Measurements from ENCODE around the gene SELP.
A peak's percentile ranks its signal among the peaks of the same experiment; 100 is the strongest.

The SELP gene

DNA sequence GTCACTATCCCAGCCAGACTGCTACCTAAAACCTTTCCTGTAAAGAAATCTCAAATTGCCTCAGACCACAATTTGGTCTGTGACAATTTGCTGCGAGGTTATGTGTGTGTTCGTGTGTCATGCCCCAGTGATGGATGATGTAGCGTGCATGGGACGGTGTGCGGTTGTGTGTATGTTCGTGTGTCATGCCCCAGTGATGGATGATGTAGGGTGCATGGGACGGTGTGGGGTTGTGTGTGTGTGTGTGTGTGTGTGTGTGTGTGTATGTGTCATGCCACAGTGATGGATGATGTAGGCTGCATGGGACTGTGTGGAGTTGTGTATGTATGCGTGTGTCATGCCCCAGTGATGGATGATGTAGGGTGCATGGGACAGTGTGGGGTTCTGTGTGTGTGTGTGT, 9.4 kb downstream of the SELP start:
- no peak for DNase-seq (ENCODE audit: low spot score)

DNA sequence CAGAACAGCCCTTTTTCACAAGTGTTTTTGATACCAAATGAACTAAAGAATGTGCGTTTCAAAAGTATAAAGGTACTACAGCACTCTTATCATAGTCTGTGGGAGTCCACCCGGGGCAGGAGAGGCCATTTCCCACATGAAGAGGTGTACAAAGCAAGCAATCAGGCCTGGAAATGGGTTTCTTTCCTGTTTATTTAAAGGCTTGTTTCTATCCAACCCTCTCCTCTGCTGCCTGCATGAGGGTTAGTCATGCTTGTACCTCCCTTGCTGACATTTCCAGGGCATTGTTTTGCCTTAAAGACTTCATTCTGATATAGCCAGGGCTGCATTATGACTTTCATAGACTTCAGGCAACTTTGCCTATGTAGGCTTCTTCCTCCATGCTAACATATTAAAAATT, 11.6 kb downstream of the SELP start:
- DNase-seq (ENCODE audit: low spot score): no peak

DNA sequence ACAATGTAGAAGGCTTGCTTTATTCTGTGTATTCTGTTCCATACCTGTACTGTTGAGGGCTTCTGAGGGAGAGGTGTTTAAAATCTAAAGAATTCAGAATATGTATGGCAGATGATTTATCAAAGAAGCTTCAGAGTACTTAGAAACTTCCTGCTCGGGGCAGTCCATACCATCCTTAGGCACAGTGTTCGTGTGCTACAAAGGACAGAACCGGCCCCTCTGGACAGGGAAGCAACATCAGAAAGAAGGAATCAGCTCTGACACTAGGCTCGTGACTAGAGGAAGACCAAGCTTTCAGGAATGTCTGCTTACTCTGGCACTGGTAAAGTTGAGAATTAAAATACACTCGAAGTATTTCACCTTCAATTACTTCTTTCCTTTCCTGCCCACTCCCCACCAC, 14.1 kb downstream of the SELP start:
- no peak for DNase-seq (ENCODE audit: low spot score)

DNA sequence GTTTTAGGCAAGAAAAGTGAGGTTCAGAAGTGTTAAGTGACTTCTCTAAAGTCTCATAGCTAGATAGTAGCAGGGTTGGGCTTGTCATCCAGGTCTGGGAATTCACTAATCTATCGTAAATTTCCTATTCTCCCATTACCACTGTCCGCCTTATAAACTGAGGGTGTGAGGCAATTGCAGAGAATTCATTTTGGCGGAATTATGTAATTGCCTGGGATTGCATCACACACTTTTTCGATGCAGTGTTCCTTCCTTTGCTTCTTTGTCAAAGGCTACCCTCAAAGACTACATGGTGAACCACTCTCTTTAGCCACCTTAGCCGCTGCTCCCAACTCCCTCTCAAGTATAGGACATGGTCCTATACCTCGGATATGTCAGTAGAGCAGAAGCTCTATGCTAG, 19.1 kb downstream of the SELP start:
- no peak for DNase-seq (ENCODE audit: low spot score)

DNA sequence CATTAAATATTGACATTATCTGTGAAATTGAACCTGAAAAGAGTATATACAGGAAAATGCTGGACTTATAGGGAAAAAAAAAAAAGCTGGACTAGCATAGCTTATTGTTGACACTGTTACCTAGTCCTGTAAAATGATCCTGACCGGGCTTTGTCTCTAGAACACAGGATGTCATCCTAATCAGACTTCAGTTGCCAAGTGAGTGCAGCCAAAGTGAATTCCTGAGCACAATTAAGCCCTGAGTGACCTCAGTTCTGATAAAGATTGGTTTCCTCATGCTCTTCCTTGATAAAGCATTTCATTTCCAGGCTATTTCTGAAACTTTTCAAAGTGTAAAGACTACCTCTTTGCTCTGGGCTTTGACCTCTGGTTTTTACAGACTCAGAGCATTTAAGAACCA, 19.8 kb downstream of the SELP start:
- DNase-seq (ENCODE audit: low spot score): no peak

DNA sequence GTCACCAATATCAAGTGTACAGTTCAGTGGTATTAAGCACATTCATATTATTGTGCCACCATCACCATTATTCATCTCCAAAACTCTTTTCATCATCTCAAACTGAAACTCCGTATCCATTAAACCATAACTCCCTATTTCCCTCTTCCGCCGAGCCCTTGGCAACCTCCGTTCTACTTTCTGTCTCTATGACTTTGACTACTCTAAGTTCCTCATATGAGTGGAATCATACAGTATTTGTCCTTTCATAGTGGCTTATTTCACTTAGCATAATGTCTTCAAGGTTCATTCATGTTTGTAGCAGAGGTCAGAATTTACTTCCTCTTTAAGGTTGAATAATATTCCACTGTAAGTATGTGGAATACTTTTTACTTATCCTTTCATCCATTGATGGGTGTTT, 21.7 kb downstream of the SELP start:
- no peak for DNase-seq (ENCODE audit: low spot score)

DNA sequence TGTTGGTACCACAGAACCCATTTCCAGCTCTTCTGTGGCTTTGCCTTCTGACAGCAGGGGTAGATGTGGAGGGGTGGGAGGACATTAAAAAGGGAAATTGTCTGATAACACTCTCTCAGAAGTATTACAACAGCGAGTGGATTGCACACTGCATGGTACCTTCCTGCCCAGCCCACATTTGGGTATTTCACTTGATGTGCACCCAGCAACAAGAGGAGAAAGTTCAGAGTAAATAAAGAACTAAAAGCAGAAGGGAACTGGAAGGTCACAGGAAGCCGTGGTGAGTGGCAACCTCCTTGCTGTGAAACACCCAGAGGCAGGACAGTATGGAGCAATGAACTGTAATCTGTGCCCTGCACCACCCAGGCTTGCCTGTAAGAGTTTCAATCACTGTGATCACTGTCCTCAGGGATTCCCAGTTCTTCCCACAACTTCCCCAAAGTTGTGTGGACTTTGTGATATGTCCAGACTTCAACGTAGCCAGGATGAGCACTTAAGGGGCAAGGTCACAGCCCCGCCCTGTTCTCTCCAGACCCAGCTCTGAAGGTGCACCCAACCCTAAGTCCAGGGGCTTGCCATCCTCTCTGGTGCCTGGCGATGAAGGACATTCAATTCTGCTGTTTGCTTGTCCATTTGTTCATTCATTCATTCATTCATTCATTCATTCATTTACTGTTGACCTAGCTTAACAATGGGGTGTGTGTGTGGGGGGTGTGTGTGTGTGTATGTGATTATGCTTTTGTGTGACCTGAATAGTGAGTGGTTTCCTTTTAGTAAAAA, 25.0 kb downstream of the SELP start:
- DNase-seq (ENCODE audit: low spot score): no peak

DNA sequence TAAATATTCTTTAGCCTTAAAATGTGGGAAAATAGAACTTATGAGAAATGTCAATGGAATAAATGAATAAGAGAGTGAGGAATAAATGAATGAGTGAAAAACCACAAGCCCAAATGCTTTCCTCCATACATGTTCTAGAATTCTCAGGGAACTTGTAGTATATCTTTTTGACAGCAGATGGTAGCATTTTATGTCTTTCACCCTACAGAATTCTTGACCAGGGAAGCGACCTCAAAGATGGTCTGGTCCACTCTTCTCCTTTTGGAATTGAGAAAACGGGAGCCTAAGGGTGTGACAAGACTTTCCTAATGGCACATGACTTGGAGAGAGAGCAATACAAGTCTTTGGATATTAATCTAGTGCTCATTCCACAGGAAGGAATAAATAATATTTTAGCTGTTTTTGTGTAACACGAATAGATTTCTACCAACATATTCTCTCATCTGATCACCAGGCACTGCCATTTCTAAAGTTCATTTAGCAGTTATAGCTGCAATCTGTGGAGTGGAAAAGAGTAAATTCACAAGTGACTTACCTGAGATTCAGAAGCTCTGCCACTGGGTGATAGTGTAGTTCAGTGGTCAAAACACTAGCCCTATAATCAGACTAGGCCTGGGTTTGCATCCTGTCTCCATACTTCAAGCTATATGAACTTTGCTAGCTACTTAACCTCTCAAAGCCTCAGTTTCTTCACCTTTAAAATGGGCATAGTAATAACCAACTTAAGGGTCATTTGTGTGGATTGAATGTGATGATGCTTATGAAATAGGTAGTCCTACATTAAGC, 28.6 kb downstream of the SELP start:
- peak; percentile 32 for DNase-seq (ENCODE audit: low spot score)

DNA sequence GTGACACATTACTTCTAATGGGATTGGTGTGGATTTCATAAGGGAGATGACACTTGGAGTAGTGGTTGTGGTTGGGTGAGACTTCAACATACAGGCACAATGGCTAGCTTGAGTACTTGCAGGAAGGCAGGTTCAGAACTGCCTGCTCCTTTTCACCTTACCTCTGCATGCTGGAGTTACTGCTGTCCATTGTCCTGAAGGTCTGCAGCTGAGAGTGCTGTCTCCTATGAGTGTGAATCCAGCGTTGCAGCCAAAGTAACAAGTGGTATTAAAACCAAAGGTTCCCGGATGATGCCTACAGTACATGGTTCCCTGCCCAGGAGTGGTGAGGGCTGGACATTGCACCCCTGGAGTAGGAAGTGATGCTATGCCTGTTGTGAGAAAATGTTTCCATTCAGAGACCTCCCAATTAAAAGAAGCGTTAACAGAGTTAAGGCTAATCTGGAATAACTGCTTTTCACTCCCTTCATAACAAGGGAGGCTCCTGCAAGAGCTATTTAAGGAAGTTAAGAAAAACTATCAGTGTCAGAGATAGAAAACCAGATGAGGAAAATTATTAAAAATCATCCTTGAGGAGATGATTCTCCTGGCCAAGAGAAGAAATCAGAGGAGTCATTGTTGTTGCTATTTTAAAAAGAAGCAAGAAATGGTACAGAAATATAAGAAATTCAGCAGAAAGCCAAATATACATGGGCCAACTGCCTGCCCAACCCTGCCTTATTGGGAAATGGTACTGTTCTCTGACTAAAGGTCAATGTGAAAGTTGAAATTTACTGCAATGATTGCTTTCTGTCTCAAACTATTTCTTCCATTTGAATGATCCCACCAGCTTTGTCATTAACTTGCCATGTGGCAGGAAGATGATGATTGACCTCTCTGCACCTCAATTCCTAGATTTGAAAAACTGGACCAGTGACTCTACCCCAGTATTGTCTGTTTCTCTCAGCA, 33.9 kb downstream of the SELP start:
- DNase-seq (ENCODE audit: low spot score): no peak

DNA sequence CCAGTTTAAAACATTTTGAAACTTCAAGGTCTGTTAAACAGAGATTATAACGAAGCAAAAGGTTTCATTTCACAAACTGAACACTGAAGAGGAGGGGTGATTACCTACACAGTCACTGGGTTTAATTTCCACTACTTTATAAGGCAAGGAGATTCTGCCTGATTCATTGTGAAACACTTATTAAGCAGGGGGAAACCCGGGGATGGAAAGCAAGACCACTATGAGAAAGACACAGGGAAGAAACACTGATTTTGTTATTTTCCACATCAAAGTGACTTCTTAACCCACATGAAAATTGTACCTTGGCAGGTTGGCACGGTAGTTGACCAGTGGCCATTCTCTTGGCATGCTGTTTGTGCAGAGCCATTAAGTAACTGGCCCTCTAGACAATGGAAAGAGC, 35.5 kb downstream of the SELP start:
- no peak for DNase-seq (ENCODE audit: low spot score)

DNA sequence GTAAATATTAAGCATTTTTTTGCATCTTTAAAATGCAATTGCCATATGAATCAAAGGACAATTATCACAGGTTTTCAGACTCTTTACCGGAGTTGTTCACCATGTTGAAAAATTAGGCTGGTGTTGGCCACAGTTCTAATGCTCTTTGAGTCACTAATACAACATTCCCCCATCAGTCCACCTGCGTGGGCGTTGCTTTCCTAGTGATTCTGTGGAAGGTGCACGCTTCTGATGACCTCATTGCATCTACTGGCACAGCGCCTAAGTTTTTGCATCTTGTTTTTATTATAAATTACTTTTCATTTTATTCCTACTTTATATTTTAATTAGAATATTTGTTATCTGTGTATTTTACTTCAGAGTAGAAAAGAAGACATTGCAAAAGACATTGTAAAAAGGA, 39.0 kb downstream of the SELP start:
- DNase-seq (ENCODE audit: low spot score): no peak

DNA sequence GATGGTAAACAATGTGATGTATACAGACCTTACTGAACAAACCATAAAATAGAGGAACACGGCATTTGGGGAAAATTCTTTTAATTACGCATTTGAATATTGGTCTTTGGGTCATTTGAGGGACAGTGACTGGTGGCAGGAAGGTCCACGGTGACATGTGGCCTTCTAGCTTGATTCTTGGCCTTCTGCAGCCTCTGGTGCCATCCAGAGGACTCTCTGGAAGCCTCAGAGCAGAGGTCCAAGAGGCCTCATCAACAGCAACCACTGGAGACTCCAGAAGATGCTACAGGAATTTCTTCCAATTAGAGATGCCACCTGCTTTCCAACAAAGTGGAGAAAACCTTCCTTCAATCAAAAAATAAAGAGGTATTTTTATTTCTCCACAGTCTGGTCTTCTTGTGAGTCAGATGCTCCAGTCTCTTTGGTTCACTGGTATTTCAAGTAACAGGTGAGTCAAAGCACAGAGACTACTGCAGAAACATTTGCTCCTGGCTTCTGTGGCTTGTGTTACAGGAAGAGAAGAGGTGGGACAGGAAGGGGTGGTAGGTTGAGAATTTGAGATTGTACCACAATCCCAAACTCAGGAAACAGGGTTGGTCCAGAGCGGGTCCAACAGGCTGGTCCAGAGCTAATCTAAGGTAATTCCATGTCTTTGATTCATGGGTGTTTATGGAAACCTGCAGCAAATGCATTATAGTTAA, 41.0 kb downstream of the SELP start:
- no peak for DNase-seq (ENCODE audit: low spot score)

DNA sequence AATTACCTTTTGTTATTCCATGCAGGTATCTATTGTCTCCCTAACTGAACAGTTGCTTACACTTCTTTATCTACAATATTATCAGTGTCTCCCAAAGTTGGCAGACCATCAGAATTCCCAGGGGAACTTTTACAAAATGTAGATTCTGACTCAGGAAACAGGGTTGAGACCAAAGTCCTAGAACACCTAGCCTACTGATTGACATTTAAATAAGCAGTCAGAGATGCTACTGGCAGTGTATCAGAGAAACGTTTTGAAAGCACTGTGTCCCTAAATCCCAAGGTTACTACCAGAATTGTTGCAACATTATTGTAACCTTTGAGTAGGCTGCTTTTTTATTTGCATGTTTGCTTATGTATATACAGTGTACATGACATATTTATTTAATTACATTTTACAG, 41.8 kb downstream of the SELP start:
- no peak for DNase-seq (ENCODE audit: low spot score)

DNA sequence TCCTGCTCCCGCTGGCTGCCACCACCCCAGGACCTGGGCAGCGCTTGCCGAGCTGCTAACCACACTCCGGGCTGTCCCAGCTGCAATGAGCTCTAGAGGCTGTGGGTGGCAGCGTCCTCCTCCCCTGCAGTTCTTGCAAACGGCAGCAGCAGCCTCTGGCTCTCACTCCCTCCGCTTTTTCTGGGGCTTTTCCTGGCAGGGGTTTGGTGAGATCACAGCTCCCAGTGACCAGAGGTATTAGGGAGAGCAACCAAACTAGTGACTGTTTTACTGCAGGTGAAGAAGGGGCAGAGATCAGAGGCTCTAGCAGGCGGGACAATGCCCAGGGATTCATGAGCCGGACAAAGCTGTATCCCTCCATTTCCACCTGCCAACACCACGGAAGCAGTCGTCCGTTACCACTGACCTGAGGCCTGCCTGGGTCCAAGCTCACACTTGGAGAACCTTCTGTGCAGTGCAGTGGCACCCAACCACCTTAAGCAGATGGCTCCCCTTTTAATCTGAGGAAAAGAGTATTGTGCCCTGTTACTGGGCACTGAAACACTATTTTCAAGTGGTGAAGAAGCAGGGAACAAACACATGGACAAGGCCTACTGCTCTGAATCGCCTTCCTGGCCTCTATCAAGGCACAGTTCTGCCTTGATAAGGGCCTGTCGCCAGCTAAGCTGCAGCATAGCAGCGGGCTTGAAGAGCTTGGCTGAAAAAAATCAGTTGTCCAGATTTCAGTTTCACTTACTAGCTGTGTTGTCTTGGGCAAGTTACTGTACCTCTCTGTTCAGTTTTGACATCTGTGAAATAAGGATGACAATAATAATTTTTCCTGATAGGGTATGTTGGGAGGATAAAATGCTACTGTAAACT, 43.3 kb downstream of the SELP start, which contains the start of gene F5:
F5 (minus strand) TSS at position 87 of the 861 bp plus-strand sequence. CDS start 95 bp downstream, outside the sequence.
- DNase-seq (ENCODE audit: low spot score): peak; percentile 50

DNA sequence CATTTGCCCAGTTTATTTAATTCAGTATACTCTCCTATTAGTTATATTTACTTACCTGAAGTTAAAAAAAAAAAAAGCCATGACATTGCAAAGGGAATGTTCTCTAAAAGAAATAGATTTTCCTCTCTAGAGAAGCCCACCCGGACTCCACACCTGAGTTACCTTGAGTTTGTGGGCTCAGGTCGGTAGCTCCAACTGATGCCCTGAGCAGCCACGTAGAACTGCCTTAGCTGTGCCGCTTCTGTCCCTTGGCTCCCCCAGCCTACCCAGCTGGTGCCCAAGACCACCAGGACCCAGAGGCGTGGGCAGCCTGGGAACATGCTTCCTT, 43.9 kb downstream of the SELP start:
- no peak for DNase-seq (ENCODE audit: low spot score)

DNA sequence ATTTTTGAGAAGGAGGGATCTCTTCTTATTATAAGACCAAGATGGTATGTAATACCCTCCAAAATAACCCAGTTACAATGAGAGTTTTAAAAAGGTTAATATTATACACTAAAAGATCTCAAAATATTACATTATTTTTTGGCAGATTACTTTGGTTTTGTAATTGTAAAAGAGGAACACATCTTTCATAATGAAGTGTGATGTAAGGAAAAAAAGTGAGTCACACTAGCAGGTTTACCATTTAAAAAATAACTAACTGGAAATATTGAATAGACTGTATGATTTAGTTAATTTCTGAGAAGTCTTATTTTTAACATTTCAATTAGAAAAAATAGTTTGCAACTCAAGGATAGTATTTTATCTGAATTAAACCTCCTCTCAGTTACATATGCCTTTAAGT, 44.7 kb downstream of the SELP start:
- no peak for DNase-seq (ENCODE audit: low spot score)

DNA sequence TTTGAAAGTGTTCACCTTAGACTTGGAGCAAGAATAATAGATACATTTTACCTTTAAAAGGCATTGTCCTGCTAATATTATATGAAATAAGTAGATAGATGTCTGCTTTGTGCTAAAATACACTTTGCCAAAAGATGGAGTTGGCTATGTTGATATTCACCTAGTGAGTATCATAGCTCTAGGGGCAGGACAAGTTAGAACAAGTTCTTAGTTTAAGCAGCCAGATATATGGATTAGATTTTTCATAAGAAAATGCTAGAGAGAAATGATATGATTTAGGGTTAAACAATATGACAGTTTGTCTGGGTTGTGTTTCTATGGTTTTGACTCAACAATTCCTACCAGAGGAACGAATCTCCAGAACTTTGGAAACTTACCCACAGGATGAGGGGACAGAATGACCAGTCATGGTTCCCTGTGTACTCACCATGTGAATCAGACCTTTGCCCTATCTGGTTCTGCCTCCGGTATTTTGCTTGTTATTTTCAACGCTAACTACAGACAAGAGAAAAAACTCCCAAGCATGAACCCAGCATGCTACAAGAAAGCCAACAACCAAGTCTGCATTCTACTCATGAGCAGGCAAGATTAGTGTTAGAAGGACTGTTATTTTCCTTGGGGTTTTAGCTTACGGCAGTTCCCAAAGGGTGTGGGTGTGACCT, 45.3 kb downstream of the SELP start:
- no peak for DNase-seq (ENCODE audit: low spot score)

DNA sequence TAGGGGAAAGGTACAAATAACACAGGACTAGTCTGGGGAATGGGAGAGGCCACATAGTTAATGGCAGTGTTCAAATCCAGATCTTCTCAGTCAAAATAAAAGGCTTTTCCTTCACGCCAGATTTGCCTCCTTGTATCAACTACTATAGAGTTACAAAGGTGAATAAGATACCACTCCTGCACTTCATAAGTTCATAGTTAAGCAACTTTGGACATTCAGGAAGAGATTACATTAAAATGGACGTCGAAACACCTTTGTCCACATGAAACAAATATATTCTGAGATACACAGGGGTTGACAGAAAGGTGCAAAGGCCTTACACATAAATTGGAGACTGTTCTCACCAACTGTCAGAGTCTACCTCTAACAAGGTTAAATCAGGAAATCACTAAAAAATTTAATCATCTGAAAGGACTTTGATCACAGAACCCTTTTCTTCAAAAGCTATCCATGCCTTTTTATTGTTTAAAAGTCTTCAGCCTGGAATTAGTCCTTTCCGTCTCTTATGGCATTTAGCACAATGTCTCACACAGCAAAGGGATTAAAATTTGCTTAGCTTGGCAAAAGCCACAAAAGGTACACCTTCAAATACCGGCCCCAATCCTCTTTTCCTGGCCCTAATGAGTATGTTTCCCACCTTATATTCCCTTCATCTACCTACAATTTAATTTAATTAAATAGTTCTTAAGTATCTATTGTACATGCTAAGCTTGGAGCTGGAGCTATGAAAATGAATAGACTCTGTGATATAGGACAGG, 51.8 kb downstream of the SELP start:
- no peak for DNase-seq (ENCODE audit: low spot score)

DNA sequence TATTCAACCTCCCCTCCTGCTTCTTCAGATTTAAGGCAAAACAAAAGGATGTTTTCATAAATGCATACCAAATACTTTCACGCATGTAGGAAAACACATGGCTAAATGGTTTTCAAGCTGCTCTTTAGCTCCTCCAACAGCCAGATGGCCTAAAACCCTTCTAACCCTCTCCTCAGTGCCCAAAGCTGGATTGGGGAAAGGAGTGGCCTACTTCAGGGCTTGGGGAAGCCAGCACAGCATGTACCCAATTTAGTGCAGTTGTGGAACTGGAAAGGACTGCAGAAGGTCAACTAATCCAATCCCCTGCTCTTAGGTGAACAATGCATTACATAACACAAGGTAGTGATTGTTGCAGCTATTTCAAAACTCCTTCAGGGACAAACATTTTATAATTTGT, 53.0 kb downstream of the SELP start:
- DNase-seq (ENCODE audit: low spot score): no peak

Data from LoVo (cell line).